GM06990 (cell line): ENCODE results near the gene DENND5A.

ENCODE experiments used
- DNase-seq: peaks from one replicate; pipeline ENCODE4 v3.0.0-alpha.2; 2011; ENCODE audit not compliant: insufficient read length; ENCODE audit errors: extremely low read depth
- H3K27me3 ChIP-seq: replicated peaks from 2 replicates; pipeline ENCODE4 v1.6.0; 2011; ENCODE audit warnings: low read length; ENCODE audit not compliant: control insufficient read depth, insufficient read depth
- H3K36me3 ChIP-seq: 2 replicates; pipeline ENCODE4 v1.5.1; 2011; ENCODE audit warnings: low read length; ENCODE audit not compliant: control insufficient read depth, insufficient read depth
- H3K4me3 ChIP-seq: replicated peaks from 2 replicates; pipeline ENCODE4 v1.5.1; 2011; ENCODE audit warnings: low read depth, mild to moderate bottlenecking, control low read depth, low read length
- TF ChIP-seq, protein P1 (sequence below): IDR thresholded peaks from 2 replicates; pipeline ENCODE4 v1.5.1; 2011; ENCODE audit warnings: low read length, control low read depth, mild to moderate bottlenecking, inconsistent platforms; ENCODE audit not compliant: insufficient read depth, poor library complexity, severe bottlenecking

DENND5A gene

DNA sequence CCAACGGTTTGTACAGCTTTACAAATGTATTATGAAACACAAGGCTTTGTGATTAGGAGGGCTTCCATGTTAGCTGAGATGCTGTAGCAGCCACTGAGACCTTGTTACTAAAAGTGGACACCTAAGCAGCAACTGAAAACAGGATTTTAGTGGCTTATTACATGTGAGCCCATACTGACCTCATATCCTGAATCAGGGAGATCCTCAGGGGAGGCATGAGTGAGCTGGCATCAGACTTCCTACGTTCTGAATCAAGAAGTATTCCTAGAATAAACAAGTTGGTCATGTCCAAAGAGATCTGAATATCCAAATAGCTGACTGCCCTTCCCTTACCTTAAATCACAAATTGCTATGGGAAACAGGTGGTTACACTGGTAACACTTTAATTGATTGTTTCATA is 114.6 kb downstream of the DENND5A start:
- Histone ChIP-seq H3K36me3 (peaks cover 4% of the 10 kb centered on the region), H3K27me3 (no peaks in the 10 kb centered on the region), H3K4me3 (no peak overlapping the region)
- DNase-seq: no peak
- TF ChIP-seq, protein P1, sequence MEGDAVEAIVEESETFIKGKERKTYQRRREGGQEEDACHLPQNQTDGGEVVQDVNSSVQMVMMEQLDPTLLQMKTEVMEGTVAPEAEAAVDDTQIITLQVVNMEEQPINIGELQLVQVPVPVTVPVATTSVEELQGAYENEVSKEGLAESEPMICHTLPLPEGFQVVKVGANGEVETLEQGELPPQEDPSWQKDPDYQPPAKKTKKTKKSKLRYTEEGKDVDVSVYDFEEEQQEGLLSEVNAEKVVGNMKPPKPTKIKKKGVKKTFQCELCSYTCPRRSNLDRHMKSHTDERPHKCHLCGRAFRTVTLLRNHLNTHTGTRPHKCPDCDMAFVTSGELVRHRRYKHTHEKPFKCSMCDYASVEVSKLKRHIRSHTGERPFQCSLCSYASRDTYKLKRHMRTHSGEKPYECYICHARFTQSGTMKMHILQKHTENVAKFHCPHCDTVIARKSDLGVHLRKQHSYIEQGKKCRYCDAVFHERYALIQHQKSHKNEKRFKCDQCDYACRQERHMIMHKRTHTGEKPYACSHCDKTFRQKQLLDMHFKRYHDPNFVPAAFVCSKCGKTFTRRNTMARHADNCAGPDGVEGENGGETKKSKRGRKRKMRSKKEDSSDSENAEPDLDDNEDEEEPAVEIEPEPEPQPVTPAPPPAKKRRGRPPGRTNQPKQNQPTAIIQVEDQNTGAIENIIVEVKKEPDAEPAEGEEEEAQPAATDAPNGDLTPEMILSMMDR: no peak

DNA sequence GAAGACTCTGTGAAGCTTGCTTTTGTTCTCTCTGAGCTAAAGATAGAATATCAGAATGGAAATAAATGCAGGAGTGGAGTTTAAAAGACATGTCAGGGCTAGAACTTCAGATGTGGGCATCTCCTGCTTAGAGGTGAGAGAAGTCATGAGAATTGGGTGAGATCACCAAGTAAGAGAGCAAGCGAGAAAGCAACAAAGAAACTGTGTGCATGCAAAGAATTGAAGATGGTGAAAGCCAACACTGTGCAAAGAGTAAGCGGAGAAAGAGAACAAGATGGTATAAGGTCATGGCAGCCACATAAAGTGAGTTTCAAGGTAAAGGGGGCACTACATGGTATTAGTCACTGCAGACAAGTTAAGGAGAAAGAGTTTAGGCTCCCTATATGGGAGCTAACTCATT is 116.4 kb downstream of the DENND5A start:
- H3K36me3 ChIP-seq: peaks cover 9% of the 10 kb centered on the region
- TF ChIP-seq, protein P1: no peak
- no peaks in the 10 kb centered on the region for H3K27me3 ChIP-seq
- H3K4me3 ChIP-seq: no peak overlapping the region
- DNase-seq: no peak

DNA sequence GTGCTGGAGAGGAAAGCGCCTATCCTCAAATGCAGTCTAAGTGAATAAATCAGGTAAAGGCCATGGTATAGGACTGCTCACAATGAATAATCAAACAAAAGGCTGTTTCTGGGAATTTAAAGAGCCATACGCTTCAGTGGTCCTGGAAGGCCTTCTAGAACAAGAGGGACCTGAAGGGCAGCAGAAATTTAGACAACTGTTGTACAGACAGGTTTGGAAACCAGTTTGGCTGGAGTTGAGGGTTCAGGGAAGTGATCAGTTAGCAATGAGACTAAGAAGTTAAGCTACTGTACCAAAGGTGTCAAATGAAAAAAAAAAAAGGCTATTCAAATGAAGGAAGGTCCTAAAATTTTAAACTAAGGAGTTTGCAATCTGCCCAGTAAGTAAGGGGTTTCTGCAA is 117.1 kb downstream of the DENND5A start:
- TF ChIP-seq, protein P1: no peak
- Histone ChIP-seq H3K36me3 (peaks cover 9% of the 10 kb centered on the region), H3K27me3 (no peaks in the 10 kb centered on the region), H3K4me3 (no peak overlapping the region)
- DNase-seq: no peak

DNA sequence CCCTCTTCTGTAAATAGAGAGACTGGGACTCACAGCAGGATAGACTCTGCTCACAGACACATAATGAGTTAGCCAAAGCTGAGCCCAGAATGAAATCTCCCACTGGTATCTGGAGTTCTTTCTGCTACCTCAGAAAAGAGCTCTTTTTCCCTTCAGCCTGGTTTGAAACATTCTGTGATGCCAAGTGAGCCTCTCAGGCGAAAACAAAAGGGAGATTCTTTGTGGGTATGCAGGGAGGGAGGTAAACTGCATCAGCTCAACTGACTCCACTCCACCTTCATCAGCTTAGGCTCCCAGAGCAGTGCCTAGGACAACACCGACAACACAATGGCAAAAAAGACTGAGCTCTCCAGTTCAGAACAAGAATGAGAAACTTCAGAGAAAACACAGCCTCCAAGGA is 118.7 kb downstream of the DENND5A start:
- H3K36me3 ChIP-seq: peaks cover 12% of the 10 kb centered on the region
- no peak for DNase-seq
- no peak overlapping the region for H3K4me3 ChIP-seq

DNA sequence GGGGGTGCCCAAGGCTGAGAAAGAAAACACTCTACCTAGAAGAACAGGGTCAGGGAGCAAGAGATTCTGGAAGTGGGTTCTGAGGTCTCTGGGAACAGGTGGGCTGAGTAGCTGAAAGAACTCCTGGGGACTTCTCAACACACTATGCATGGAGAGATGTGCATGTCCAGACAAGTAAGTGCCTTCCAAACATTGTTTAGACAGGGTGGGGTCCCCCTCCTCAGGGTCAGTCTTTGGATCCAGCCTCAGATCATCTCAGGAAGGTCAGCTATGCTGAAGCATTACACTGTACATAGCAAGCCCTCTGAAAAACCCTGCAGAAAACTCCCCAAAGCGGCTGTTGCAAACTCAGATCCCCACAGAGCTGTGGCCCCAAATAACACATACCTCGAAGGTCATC is 119.9 kb downstream of the DENND5A start:
- DNase-seq: no peak

More for the DNA sequence above, 118.7 kb downstream of the DENND5A start:
- H3K27me3 ChIP-seq: no peaks in the 10 kb centered on the region
- TF ChIP-seq, protein P1: no peak

More for the DNA sequence above, 119.9 kb downstream of the DENND5A start:
- Histone ChIP-seq H3K36me3 (peaks cover 12% of the 10 kb centered on the region), H3K4me3 (no peak overlapping the region), H3K27me3 (no peaks in the 10 kb centered on the region)
- TF ChIP-seq, protein P1: no peak
